ENCODE measurements around the gene GALNT17.
"Not testable (repeated sequence)": the region's sequence is repeated elsewhere in the genome, so short reads cannot be mapped to it uniquely, and the experiment has no call there.

Gene GALNT17

DNA sequence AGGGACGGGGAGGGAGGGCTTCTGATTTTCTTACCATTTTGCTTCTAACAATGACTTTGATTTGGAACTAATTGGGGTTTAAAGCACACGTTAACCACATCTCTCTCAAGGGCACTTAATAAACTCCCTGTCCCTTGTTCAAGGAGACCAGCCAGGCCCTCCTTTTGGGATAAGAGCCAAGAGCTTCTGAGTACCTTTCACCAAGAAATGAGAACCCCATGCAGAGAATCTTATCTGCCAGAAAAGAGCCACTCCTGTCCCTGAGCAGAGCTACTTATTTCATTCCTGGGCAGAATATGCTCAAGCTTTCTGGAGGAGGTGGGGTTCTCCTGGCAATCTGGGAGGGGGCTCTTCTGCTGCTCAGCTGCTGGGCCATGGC is 574.6 kb downstream of the GALNT17 start:
- DNase-seq, result peak; percentile 38 to 67

DNA sequence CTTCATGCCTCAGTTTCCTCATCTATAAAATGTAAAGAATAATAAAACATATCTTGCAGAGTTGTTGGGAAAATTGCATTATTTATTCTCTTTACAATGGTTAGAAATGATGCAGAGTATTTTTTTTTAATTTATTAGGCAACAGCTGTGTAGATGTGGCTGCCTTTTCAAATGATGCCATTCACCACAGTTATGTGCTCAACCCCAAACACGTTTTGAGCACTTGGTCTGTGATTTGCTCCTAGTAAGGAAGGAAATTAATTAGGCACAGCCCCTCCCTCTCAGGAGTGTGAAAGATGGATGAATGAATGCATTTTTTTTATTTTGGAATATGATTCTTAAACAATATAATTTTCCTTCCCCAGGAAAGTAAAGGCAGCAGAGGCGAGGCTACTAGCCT is 575.1 kb downstream of the GALNT17 start:
- DNase-seq, result no peak

- DNase-seq, result no peak
Observed at GRCh38 chr7:71708710-71709109, 576.8 kb downstream of the GALNT17 start.

DNA sequence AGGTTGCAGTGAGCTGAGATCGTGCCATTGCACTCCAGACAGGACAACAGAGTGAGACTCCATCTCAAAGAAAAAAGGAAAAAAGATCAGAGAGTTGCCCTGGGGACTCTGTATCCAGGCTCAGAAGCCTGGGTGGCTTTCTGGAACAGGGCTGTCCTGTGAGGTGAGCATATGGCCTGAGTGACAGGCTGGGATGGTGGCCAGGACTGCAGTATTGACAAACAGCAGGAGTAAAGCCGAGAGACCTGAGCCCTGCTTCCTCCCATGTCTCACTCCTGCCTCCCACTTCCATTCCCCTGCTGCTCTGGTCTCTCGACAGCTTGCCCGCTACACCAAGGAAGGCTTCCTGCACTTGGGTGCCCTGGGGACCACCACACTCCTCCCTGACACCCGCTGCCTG is 578.5 kb downstream of the GALNT17 start:
- DNase-seq, result peak in 1 of 2 experiments; percentile 30

DNA sequence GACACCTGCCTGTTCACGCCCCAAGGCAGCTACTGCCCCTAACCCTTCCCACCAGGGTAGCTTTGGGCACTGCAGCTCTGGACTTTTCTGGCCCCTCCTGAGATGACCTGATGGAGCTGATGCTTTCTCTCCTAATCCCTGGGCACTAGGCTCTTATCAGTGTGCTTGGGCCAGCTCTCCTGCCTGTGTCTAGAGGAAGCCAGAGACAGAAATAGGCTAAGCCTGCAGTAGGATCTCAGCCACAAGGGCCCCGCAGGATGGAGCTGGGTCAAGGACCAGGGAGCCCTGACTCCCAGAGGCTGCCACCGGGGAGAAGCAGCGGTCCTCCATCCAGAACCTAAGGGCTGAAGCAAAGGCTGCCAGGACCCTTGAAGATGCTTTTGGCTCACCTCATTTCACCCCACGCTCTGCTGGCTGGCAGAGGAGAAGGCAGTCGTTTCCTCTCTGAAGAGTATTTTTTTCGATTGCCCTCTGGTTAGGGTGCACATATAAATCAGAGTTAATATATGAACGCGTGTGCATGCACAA is 580.8 kb downstream of the GALNT17 start:
- no peak for DNase-seq

DNA sequence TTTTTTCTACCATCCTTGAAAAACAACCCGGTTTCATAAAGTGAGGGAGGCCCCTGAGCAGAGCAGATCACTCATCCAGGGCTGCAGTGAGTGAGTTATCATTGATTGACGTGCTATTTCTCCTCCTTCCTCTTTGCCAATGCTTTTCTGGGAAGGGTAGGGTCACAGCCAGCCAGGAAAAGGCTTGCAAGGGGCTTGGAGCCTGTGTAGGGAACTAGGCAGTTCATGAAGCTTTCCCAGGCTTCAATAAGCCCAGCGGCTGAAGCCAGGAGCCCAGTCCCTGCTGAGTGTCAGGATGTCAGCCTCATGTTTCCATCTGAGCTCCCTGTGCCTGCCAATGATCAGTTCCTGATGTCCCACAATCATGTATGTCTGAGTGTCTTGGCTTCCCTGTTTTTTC is 584.7 kb downstream of the GALNT17 start:
- no peak for DNase-seq

- no peak for DNase-seq
Observed at GRCh38 chr7:71718563-71718962, 586.6 kb downstream of the GALNT17 start.

GRCh38 chr7:71721742-71722141 is 589.8 kb downstream of the GALNT17 start:
- DNase-seq, result no peak

GRCh38 chr7:71723859-71724258 is 591.9 kb downstream of the GALNT17 start:
- DNase-seq, result no peak

DNA sequence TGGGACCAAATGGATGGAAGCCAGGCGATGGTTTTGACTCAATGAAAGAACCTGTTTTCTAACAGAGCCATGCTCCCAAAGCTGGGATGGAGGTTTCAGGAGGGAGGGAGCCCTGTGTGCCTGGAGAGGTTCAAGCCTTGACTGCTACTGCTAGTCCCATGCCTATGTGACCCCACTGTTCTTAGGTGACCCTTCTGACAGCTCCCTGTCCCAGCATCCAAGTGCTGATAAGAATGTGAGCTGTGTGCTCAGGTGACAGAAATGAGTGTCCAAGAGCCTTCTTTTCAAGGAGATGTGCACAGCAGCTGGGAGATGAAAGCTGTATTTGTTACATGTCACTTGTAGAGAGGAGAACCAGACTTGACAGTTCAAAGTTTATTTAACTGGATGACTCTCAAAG is 595.4 kb downstream of the GALNT17 start:
- no peak for DNase-seq

- DNase-seq, result no peak
Observed at GRCh38 chr7:71731740-71732139, 599.8 kb downstream of the GALNT17 start.

DNA sequence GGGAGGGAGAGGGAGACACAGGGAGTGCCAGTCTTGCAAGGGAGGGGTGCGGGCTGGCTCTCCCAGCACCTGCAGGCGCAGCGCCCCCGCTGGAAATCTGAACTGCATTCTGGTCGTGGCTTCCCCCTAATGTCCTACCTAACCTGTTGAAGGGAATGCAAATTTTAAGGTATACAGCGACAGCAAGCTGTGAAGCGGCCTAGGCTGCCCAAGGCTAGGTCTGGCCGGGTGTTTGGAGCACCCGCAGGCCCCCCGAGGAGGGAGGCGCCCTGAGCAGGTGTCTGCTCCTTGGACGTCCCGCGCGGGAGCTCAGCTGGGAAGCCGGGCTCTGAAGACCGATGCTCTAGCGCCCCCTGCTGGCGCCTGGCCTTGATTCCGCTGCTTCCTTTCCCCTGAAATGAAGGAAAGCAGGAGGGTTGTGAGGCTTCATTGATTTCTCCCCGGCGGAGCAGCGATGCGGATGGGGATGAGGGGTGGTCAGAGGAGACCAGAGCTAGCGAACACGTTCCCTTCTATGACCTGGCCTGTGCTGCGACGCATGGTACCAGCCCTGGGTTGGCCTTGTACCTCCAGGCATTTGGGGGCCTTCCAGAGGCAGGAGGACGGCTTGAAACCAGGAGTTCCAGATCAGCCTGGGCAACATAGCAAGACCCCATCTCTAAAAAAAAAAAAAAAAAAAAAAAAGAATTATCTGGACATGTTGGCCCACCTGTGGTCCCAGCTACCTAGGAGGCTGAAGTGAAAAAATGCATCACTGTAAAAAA is 601.3 kb downstream of the GALNT17 start:
- peak; percentile 89 to 91 for DNase-seq

DNA sequence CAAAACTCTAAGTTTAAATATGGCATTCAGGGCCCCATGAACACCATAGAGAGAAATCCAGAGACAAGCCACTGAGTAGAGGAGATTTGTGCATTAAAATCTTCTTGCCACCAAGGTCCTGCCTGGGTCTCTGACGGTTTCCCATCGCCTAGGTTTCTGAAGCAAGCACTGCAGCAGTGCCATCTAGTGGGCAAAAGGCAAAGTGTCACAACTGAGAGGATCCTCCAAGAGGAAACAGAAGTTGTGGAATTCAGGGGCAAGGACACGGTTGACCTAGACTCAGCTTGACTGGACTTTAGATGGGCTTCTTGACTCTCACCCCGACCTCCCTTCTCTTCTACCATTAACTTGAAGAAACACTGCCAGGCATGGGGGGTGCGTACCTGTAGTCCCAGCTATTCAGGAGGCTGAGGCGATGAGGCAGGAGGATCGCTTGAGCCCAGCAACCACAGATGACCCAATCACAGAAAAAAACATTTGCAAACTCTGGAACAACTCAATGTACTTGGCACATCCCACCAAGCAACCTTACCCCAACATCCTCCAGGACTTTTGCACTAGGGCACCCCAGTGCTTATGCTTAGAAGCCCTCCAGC is 604.1 kb downstream of the GALNT17 start:
- DNase-seq, result peak; percentile 43 to 74

- not testable (repeated sequence) for DNase-seq
Observed at GRCh38 chr7:71737931-71738540, 606.1 kb downstream of the GALNT17 start.

GRCh38 chr7:71739520-71740173 is 607.7 kb downstream of the GALNT17 start:
- no peak for DNase-seq

DNA sequence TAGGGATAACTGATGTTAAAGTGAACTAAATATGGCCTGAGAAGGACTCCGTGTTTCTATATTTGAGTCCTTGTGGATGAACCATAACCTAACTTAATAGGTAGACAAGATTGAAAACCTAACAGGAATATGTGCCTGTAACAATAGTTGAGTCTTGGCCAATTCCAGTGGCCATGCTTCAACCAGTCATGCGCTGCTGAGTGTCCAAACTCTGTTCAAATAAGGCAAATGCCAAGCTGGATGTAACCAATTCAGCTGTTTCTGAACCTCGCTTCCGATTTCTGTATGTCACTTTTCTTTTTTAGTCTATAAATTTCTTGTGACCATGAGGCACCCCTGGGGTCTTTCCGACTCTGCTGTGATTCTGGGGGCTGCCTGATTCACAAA is 608.2 kb downstream of the GALNT17 start:
- DNase-seq, result no peak

DNA sequence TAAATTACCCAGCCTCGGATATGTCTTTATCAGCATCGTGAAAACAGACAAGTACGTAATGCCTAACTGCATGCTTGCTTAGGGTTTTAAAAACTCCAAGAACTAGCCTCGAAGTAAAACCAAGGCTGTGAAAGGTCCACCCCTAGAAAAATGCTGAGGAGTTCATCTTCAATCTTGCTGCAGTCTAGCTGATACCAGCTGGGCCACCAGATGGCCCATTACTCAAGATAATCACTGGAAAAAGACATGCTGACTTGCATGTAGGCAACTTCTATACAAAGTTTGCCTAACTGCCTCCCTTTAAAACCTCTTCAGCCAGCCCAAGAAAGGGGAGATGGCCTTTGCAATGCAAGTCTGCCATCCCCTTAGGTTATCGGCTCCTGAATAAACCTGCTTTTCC is 614.1 kb downstream of the GALNT17 start:
- DNase-seq, result peak; percentile 76 to 87

- no peak for DNase-seq
Observed at GRCh38 chr7:71750290-71750689, 618.3 kb downstream of the GALNT17 start.

DNA sequence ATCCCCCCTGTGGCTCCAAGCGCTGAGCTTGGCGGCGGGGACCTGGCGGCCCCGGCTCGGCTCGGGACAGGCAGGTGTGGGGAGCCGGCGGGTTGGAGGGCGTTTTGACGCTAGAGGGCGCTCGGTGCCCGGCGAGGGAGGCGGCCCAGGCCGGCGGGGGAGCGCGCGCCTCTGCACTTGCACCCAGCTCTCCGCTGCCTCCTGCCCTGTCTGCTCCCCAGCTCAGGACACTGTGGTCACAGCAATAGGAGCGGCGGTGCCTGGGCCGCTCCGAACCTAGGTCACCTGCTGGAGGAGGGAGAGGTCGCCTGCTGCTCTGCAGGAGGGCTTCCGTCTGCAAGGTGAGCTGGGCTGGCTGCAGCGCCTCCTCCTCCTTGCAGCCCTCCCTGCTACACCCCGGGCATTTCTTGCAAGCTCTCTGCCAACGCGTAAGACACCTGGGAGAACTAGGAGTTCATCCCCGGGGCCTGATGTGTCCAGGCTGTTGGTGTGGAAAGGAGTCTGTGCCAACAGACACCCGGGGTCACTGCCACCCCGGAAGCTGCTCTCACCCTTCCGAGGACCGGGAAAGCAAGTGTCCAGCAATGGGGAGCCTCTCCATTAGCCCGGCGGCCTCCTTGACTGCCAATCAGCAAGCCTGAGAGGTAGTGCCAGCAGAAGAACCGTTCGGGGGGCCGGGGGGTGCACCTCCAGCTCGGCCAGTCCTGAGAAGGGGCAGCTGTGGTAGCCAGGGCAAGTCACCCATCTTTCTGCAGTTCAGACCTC is 620.4 kb downstream of the GALNT17 start:
- peak; percentile 38 to 68 for DNase-seq

GRCh38 chr7:71753236-71753635 is 621.3 kb downstream of the GALNT17 start:
- DNase-seq, result no peak

- peak in 1 of 2 experiments; percentile 33 for DNase-seq
Observed at GRCh38 chr7:71753956-71754664, 622.2 kb downstream of the GALNT17 start.

GRCh38 chr7:71754828-71755227 is 622.9 kb downstream of the GALNT17 start:
- DNase-seq, result no peak

All from NCI-H524 (cell line).